ENCODE data around the gene SPNS2.

Gene SPNS2

GRCh38 chr17:4480929-4481898 lies 17.5 kb upstream of the SPNS2 start:
- peak; percentile 61 for DNase-seq

GRCh38 chr17:4482338-4483011 lies 16.2 kb upstream of the SPNS2 start:
- no peak for DNase-seq

- no peak for DNase-seq
Observed at GRCh38 chr17:4483012-4483840, 15.5 kb upstream of the SPNS2 start.

GRCh38 chr17:4485676-4486646 lies 12.7 kb upstream of the SPNS2 start:
- peak; percentile 70 for DNase-seq

GRCh38 chr17:4487296-4487695 lies 11.4 kb upstream of the SPNS2 start:
- no peak for DNase-seq

GRCh38 chr17:4487820-4488716 lies 10.6 kb upstream of the SPNS2 start:
- DNase-seq: no peak

- DNase-seq: no peak
Observed at GRCh38 chr17:4488989-4489595, 9.6 kb upstream of the SPNS2 start.

- DNase-seq: no peak
Observed at GRCh38 chr17:4490109-4490591, 8.5 kb upstream of the SPNS2 start.

- DNase-seq: no peak
Observed at GRCh38 chr17:4490637-4491061, 8.0 kb upstream of the SPNS2 start.

- peak; percentile 47 for DNase-seq
Observed at GRCh38 chr17:4492721-4493561, 5.7 kb upstream of the SPNS2 start.

GRCh38 chr17:4497101-4497824 lies 1.4 kb upstream of the SPNS2 start:
- DNase-seq: no peak

GRCh38 chr17:4499431-4500190 lies 930 bp downstream of the SPNS2 start:
- no peak for DNase-seq

GRCh38 chr17:4500191-4500571 lies 1.5 kb downstream of the SPNS2 start:
- DNase-seq: no peak

- no peak for DNase-seq
Observed at GRCh38 chr17:4501295-4501949, 2.7 kb downstream of the SPNS2 start.

- DNase-seq: no peak
Observed at GRCh38 chr17:4502466-4503154, 3.9 kb downstream of the SPNS2 start.

GRCh38 chr17:4503283-4504025 lies 4.8 kb downstream of the SPNS2 start:
- no peak for DNase-seq
